Measurements from ENCODE around the gene ATP1A3. TPM values are rescaled to one million over a fixed set of nuclear protein-coding genes. Genes with fewer than 3 reads are reported as not detected.

The ATP1A3 gene
- total RNA-seq, 6 donors from 2014 or later = under 0.01 to 0.51 (median 0.15) TPM; not detected in 2

DNA sequence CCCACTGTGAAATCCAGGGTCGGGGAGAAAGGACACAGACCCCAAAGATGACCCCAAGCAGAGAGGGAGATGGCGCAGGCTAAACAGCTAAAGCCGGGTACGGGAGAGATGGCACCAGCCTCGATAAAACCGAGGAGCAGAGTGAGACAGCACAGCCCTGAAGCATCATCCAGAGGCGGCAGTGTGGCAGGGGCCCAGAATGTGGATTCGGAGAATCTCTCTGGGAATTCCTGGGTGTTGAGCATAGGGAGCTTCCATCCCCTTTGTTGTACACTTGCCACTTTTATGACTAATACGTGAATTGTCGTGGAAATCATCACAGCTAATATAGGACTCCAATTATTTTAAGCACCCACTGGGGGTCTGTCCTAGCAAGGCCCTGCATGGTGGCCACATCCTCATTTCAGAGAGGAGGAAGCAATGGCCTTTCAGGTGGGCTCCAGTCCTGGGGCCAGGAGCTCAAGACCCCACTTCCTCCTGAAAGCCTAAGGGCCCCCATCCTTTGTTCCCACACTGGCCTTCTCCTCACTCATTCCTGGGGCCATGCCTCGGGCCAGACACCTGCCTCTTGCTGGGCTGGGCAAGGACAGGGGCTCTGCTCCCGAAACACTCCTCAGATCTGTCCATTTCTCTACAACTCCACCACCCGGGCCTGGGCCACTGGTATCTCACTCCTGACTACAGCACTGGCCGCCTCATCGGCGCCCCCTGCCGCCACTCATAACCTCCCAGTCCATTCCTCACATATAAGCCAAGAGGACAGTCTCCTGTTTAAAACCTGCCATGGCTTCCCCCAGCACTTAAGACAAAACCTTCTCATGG, 29.3 kb upstream of the ATP1A3 start:
- no peak overlapping the region for H3K27ac ChIP-seq
- no peaks in the 10 kb centered on the region for H3K27me3 ChIP-seq
- DNase-seq (peak in 1 of 2 donors; percentile 70), ATAC-seq (ENCODE audit: low FRiP score in 2 of 2) (no peak)
- H3K36me3 ChIP-seq = no peaks in the 10 kb centered on the region
- 77 to 79% methylated on average over 17 of the region's 17 CpGs for WGBS, 2 donors
- no peak overlapping the region for H3K4me3 ChIP-seq
- no peaks in the 10 kb centered on the region for H3K9me3 ChIP-seq
- TF ChIP-seq POLR2A (IDR thresholded peaks at IDR 0.05) = no peak
- TF ChIP-seq POLR2AphosphoS5 (IDR thresholded peaks at IDR 0.05) = no peak
- TF ChIP-seq, protein P1, sequence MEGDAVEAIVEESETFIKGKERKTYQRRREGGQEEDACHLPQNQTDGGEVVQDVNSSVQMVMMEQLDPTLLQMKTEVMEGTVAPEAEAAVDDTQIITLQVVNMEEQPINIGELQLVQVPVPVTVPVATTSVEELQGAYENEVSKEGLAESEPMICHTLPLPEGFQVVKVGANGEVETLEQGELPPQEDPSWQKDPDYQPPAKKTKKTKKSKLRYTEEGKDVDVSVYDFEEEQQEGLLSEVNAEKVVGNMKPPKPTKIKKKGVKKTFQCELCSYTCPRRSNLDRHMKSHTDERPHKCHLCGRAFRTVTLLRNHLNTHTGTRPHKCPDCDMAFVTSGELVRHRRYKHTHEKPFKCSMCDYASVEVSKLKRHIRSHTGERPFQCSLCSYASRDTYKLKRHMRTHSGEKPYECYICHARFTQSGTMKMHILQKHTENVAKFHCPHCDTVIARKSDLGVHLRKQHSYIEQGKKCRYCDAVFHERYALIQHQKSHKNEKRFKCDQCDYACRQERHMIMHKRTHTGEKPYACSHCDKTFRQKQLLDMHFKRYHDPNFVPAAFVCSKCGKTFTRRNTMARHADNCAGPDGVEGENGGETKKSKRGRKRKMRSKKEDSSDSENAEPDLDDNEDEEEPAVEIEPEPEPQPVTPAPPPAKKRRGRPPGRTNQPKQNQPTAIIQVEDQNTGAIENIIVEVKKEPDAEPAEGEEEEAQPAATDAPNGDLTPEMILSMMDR (IDR thresholded peaks at IDR 0.05) = no peak
- no peak for TF ChIP-seq EP300 (IDR thresholded peaks at IDR 0.05)
- no peaks in the 10 kb centered on the region for H3K4me1 ChIP-seq

DNA sequence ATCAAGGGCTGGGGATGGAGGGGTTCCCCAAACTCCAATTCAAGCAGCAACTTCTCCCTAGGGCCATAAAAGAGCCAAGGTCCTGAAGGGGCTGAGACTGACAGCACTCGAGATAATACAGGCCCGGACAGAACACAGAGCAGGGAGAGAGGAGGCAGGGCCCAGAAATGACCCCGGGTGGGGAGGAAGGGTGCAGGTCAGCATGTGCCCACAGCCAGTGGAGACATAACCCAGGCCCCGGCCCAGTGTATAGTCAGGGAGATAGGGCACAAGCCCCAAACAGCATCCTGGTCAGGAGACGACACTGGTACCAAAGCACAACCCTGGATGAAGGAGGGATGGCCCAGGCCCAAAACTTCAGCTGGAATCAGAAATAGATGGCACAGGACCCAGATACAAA, 28.6 kb upstream of the ATP1A3 start:
- no peaks in the 10 kb centered on the region for H3K9me3 ChIP-seq
- no peaks in the 10 kb centered on the region for H3K36me3 ChIP-seq
- H3K4me1 ChIP-seq = no peaks in the 10 kb centered on the region
- H3K27me3 ChIP-seq = no peaks in the 10 kb centered on the region
- ATAC-seq (ENCODE audit: low FRiP score in 2 of 2) (no peak), DNase-seq (no peak)
- TF ChIP-seq, protein P1 (IDR thresholded peaks at IDR 0.05) = no peak
- no peak for TF ChIP-seq POLR2A (IDR thresholded peaks at IDR 0.05)
- TF ChIP-seq POLR2AphosphoS5 (IDR thresholded peaks at IDR 0.05) = no peak
- no peak for TF ChIP-seq EP300 (IDR thresholded peaks at IDR 0.05)
- no peak overlapping the region for H3K27ac ChIP-seq
- 70 to 73% methylated on average over 5 of the region's 5 CpGs for whole genome bisulfite sequencing, 2 donors
- no peak overlapping the region for H3K4me3 ChIP-seq

DNA sequence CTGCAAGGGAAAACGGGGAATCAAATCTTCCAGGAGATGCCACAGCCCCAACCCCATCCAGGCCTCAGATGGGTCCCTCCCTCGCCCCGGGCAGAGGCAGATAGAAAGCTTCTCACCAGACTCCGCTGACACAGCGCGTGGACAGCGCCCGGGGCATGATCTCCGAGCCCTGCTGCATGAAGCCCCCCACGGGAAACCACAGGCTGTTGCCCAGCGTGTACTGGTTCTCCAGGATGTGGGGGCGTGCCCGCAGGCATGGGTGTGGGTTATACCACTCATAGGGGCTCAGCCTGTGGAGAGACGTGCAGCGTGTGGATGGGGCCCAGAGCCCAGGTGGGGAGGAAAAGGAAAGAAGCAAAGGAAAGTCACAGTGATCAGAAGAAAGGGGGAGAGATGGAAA, 27.2 kb upstream of the ATP1A3 start:
- TF ChIP-seq POLR2A (IDR thresholded peaks at IDR 0.05) (no peak), POLR2AphosphoS5 (IDR thresholded peaks at IDR 0.05) (no peak), EP300 (IDR thresholded peaks at IDR 0.05) (no peak)
- TF ChIP-seq, protein P1 (IDR thresholded peaks at IDR 0.05) = no peak
- no peak overlapping the region for H3K27ac ChIP-seq
- no peak for DNase-seq
- no peak overlapping the region for H3K4me3 ChIP-seq
- H3K9me3 ChIP-seq = no peaks in the 10 kb centered on the region
- no peaks in the 10 kb centered on the region for H3K36me3 ChIP-seq
- no peak for ATAC-seq (ENCODE audit: low FRiP score in 2 of 2)
- H3K27me3 ChIP-seq = no peaks in the 10 kb centered on the region
- WGBS, 2 donors = 66 to 77% methylated on average over 10 of the region's 15 CpGs
- no peaks in the 10 kb centered on the region for H3K4me1 ChIP-seq

DNA sequence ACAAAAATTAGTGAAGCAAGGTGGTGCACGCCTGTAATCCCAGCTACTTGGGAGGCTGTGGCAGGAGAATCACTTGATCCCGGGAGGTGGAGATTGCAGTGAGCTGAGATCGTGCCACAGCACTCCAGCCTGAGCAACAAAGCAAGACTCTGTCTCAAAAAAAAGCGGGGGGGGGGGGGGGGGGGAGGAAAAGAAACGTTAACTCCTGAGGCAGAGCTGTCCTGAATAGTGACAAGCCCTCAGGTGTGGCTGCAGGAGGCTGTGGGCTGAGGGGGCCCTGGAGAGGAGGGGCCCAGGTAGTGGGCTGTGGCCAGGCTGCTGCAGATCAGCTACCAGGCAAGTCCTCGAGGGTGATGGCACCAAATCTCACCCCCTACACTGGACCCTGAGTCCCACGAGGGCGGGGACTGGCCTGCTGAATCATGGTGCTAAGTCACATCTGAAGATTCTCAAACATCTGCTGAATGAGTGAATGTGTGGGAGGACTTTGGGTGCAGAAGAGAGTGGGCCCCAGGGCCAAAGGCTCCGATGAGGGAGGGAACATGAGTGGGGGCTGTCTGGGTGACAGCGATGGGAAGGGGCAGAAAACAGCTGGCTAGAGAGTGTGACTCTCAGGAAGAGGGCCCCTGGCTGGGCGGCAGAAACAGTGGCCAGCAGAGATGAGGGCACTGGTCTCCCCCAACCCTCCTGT, 24.6 kb upstream of the ATP1A3 start:
- TF ChIP-seq POLR2AphosphoS5 (IDR thresholded peaks at IDR 0.05) = no peak
- TF ChIP-seq EP300 (IDR thresholded peaks at IDR 0.05) = no peak
- TF ChIP-seq POLR2A (IDR thresholded peaks at IDR 0.05) = no peak
- TF ChIP-seq, protein P1 (IDR thresholded peaks at IDR 0.05) = no peak
- no peak for ATAC-seq (ENCODE audit: low FRiP score in 2 of 2)
- 68 to 76% methylated on average over 10 to 11 of the region's 11 CpGs for WGBS, 2 donors
- H3K4me3 ChIP-seq = no peak overlapping the region
- DNase-seq = no peak
- H3K27me3 ChIP-seq = no peaks in the 10 kb centered on the region
- H3K27ac ChIP-seq = no peak overlapping the region
- H3K9me3 ChIP-seq = no peaks in the 10 kb centered on the region
- no peaks in the 10 kb centered on the region for H3K4me1 ChIP-seq
- no peaks in the 10 kb centered on the region for H3K36me3 ChIP-seq
